IPS-15b (cell line): Measurements from ENCODE around the gene KLK10.

Source experiments
- H3K27me3 ChIP-seq: one replicate; pipeline ENCODE4 v1.6.1; 2013; ENCODE audit warnings: low read length; ENCODE audit not compliant: control insufficient read depth, insufficient read depth
- H3K36me3 ChIP-seq: one replicate; pipeline ENCODE4 v1.6.1; 2013; ENCODE audit warnings: low read length; ENCODE audit not compliant: control insufficient read depth, insufficient read depth
- H3K4me1 ChIP-seq: one replicate; pipeline ENCODE4 v1.6.1; 2013; ENCODE audit warnings: mild to moderate bottlenecking, low read length; ENCODE audit not compliant: control insufficient read depth, insufficient read depth
- H3K4me3 ChIP-seq: one replicate; pipeline ENCODE4 v1.5.1; 2013; ENCODE audit warnings: low read depth, low read length
- H3K9ac ChIP-seq: one replicate; pipeline ENCODE4 v1.6.1; 2013; ENCODE audit warnings: low read depth, mild to moderate bottlenecking, low read length
- H3K9me3 ChIP-seq: one replicate; pipeline ENCODE4 v1.6.1; 2013; ENCODE audit warnings: mild to moderate bottlenecking, low read length; ENCODE audit not compliant: control insufficient read depth, insufficient read depth

Gene KLK10

DNA sequence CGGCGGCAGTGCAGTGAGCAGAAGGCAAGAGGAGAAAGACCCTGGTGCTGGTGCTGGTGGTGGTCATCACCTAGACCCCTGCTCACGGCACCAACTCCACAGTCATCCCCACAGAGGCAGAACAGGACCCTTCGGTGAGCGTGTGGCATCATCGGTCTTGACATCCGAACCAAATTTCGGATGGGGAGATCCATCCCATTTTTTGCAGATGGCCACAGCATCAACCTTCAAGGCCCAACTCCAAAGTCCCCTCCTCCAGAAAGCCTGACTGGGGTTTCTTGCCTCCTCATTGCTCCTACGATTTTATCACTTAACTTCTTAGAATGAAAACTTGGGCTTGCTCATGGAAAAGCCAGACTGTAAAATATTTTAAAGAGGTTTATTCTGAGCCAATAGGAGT lies 24.0 kb upstream of the KLK10 start:
- Histone ChIP-seq H3K27me3 (no peaks in the 10 kb centered on the region), H3K4me3 (no peak overlapping the region), H3K36me3 (no peaks in the 10 kb centered on the region), H3K4me1 (peaks cover 12% of the 10 kb centered on the region), H3K9ac (no peak overlapping the region), H3K9me3 (no peaks in the 10 kb centered on the region)

DNA sequence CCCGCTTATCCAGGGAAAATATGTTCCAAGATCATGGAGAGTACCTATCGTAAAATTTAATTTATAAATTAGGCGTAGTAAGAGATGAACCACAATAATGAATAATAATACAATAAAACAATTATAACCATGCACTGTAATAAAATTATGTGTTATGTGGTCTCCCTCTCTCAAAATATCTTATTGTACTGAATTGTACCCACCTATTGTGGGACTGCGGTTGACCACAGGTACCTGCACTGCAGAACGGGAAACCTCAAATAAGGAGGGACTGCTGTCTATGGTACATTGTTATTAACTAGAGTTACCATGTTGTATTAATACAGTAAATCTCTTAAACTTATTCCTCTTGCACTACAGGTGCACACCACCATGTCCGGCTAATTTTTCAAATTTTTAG lies 20.6 kb upstream of the KLK10 start:
- Histone ChIP-seq H3K27me3 (no peaks in the 10 kb centered on the region), H3K4me3 (no peak overlapping the region), H3K9ac (no peak overlapping the region), H3K9me3 (no peaks in the 10 kb centered on the region), H3K36me3 (no peaks in the 10 kb centered on the region), H3K4me1 (no peaks in the 10 kb centered on the region)

DNA sequence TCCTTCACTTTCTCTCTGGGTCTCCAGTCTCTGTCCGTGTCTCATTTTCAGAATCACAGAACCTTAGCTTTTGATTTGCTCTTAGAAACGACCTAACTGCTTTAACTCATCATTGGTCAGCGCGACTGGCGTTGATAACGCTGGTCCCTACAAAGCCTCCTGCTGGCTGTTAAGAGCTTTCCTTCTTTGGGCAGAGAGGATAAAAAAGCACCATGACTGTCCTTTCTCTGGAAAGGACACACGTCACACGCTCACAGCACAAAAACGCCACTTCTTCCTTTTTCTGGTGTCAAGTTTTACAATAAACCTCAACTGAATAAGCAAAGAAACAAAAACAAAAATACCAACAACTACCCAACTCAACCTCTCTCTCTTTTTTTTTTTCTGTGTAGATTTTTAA lies 17.0 kb upstream of the KLK10 start:
- Histone ChIP-seq H3K9ac (no peak overlapping the region), H3K4me1 (no peaks in the 10 kb centered on the region), H3K36me3 (no peaks in the 10 kb centered on the region), H3K27me3 (no peaks in the 10 kb centered on the region), H3K4me3 (no peak overlapping the region), H3K9me3 (no peaks in the 10 kb centered on the region)

DNA sequence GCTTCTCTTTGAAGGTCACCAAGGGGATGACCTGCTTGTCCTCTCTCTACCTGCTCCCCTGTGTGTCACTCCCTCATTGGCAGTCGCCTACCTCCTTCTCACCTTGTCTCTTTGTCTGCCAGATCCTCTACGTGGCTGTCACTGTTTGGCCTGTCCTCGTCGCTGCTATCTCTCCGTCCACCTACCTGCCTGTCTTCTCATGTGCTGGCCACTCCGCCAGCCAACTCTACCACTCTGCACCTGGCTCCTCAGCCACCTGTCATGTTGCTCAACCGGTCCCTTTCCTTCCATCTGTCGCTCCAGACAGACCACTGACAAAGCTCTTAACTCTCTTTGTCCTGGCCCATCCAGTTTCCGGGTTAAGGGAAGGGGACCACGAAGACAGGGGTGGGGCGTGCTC lies 15.2 kb upstream of the KLK10 start, which contains the start of gene KLK12:
TSS of gene KLK12 (minus strand) at position 299 of the 400 bp plus-strand sequence. CDS start 381 bp downstream, outside the sequence.
- Histone ChIP-seq H3K9me3 (no peaks in the 10 kb centered on the region), H3K9ac (no peak within 1 kb of the TSS), H3K27me3 (no peaks in the 10 kb centered on the region), H3K36me3 (no peaks in the 10 kb centered on the region), H3K4me1 (no peaks in the 10 kb centered on the region), H3K4me3 (no peak within 1 kb of the TSS)

DNA sequence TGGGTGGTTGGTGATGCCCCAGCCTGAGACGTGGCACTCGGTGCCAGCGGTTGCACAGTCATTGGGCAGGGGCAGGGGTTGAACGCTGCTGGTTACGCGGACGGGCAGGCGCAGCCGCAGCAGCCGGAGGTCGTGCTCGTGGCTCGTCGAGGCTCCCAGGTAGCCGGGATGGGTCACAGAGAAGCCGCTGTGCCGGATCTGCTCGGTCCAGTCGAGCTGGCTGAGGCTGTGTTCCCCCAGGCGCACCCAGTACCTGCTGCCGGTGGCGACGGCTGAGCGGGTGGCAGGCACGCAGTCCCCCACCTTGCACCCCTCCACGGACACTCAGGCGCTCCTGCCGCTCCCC lies 12.3 kb upstream of the KLK10 start:
- Histone ChIP-seq H3K9me3 (no peaks in the 10 kb centered on the region), H3K27me3 (no peaks in the 10 kb centered on the region), H3K36me3 (no peaks in the 10 kb centered on the region), H3K9ac (no peak overlapping the region), H3K4me1 (no peaks in the 10 kb centered on the region), H3K4me3 (no peak overlapping the region)

DNA sequence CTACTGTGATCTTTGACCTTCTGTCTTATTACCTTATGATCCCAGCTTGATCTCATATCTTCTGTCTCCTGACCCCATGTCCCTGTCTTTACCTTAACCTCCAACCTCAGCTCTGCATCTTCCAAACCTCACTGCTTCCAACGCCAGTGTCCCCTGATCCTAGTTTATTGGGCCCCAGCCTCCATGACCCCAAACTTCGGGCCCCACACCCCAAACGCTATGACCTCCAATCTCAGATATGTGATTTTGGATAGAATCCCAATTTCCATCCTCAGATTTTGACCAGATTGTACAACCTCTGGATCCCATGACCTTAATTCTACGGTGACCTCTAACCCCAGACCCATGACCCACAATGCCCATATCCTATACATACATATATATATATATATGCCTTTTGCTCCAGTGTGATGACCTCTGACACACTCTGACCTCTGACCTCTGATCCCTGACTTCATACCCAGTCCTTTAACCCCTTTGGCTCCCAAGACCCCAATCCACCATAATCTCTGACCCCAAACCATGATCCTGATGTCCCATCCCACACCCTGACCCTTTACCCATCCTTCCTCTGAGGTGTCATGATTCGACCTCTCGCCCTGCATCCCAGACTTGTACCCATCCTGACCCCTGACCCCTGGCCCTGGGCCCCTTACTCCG lies 11.8 kb upstream of the KLK10 start:
- Histone ChIP-seq H3K4me1 (peaks cover 3% of the 10 kb centered on the region), H3K4me3 (no peak overlapping the region), H3K9me3 (no peaks in the 10 kb centered on the region), H3K27me3 (no peaks in the 10 kb centered on the region), H3K36me3 (no peaks in the 10 kb centered on the region), H3K9ac (no peak overlapping the region)

DNA sequence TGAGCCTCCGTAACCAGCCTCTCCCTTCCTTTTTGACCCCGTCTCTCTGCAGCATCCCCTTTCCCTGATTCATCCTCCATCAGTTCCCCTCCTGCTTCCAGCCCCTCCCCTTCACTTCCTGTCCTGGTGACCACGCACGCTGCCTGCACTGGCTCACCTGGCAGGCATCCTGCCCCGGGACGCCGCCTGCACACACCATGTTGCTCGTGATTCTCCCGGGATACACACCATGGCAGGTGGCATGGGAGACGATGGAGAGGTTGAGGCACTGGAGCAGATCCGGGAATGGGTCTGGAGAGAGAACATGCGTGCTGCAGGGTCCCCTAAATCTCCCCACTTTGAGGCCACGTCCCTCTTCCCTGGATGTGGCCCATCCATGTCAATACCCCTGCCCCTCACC lies 11.1 kb upstream of the KLK10 start:
- Histone ChIP-seq H3K4me3 (no peak overlapping the region), H3K9me3 (no peaks in the 10 kb centered on the region), H3K9ac (no peak overlapping the region), H3K4me1 (peaks cover 3% of the 10 kb centered on the region), H3K36me3 (no peaks in the 10 kb centered on the region), H3K27me3 (no peaks in the 10 kb centered on the region)

DNA sequence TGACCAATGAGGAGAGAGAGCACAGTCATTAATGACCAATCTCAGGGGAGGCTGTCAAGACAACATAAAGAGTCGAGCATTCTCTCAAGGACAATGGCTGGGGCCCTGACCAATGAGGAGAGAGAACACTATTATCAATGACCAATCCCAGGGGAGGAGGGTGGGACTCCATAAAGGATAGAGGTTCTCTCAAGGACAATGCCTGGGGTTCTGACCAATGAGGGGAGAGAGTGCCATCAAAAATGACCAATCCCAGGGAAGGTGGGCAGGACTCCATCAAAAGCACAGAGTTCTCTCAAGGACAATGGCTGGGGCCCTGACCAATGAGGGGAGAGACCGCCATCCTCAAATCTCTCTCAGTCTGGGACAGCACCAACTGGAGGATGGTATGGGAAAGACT lies 10.2 kb upstream of the KLK10 start:
- Histone ChIP-seq H3K27me3 (no peaks in the 10 kb centered on the region), H3K36me3 (no peaks in the 10 kb centered on the region), H3K9ac (no peak overlapping the region), H3K9me3 (no peaks in the 10 kb centered on the region), H3K4me1 (peaks cover 5% of the 10 kb centered on the region), H3K4me3 (no peak overlapping the region)

DNA sequence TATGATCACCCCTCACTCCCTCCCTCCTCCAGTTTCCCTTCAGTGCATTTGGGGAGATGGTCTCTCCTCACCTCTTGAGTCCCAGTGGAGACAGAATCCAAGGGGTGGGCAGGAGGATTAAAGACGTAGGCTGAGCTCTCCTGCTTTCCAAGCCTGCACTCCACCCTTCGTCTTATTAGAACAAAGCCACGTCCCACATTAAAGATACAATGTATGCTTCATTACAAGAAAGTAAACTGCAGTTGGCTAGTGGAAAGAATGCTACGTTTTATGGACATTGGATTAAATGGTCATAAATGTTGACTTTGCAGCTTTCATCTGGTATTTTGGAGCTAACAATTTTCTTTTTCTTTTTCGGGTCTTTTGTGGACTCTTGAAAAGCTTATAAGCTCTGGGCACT lies 8.4 kb upstream of the KLK10 start:
- Histone ChIP-seq H3K9ac (no peak overlapping the region), H3K27me3 (no peaks in the 10 kb centered on the region), H3K36me3 (no peaks in the 10 kb centered on the region), H3K4me1 (peaks cover 6% of the 10 kb centered on the region), H3K9me3 (no peaks in the 10 kb centered on the region), H3K4me3 (no peak overlapping the region)

DNA sequence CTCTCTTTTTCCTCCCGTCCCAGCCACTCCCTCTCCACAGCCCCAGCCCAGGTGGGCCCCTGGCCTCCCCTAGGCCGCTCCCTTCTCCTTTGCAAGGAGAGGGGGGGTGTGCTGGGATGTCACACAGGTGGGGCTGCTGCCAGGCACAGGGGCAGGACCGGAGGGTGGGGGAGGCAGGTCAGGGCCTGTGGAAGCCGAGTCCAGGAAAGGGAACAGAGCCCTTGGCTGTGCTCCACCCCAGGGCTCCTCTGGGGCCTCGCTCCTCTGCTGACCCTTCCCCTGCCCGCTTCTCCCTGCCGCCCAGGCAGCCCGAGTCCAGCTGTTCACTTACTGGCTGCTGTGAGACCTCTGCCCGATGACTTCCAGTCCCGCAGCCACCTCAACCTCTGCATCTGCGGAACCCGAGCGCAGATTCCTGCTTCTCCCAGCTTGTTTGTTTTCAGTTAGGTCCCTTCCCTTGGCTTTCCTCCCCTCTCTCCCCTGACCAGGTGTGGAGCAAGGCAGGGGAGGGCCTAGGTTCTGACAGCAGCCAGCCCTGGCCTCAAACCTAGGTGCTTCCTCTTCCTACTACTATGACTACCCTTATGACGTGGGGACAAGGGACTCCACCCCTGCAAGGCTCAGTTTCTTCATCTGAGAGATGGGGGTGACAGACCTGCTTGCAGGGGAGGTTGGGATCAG lies 7.8 kb upstream of the KLK10 start:
- Histone ChIP-seq H3K4me1 (peaks cover 6% of the 10 kb centered on the region), H3K4me3 (no peak overlapping the region), H3K36me3 (no peaks in the 10 kb centered on the region), H3K9ac (no peak overlapping the region), H3K27me3 (no peaks in the 10 kb centered on the region), H3K9me3 (no peaks in the 10 kb centered on the region)

DNA sequence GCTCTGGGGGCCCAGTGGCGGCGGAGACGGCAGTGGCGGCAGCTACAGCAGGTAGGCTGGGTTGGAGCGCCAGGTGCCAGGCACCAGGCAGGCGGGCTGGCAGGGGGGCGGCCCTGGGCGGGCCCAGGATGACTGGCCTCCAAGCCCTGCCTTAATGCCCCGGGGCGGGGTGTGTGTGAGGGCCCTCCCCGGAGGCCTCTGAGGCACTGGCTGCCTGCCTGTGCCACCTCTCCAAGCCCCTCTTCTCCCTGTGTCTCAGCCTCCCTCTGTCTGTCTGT lies 7.0 kb upstream of the KLK10 start, which contains the start of gene KLK11:
TSS of gene KLK11 (minus strand) at position 63 of the 278 bp plus-strand sequence. CDS start 985 bp downstream, outside the sequence.
- Histone ChIP-seq H3K9ac (no peak within 1 kb of the TSS), H3K4me1 (peaks cover 6% of the 10 kb centered on the region), H3K9me3 (no peaks in the 10 kb centered on the region), H3K36me3 (no peaks in the 10 kb centered on the region), H3K27me3 (no peaks in the 10 kb centered on the region), H3K4me3 (no peak within 1 kb of the TSS)

DNA sequence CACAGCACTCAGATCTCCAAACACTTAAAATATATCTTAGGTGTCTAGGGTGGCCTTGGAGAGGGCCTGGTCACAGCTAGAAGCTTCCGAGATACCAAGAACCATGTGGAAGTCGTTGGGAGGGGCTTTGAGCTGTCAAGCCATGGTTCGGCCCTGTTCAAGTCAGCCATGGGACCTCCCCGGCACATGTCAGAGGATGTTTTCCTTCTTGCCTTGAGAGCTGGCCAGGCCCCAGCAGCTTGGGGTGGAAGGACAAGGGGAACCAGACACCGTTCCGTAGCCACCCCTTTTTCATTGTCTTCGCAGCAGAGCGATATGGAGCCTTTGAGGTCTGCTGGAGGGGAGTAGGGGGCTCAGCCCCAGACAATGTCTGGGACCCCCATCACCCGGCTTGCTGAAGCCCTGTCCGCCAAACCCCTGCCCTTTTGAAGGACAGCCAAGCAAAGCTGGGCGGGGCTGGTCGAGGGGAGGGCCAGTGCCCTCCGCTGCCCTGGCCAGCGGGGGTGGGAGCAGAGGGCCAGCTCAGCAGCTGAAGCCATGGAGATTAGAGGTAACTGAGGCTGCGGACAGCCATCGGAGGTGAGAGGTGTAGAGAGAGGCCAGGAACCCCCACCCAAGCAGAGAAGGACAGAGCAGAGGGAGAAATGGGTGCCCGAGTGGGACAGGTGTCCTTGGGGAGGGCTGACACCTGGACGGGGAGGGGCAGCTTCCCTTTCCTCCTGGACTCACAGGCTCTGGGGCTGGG lies 6.5 kb upstream of the KLK10 start:
- H3K27me3 ChIP-seq: no peaks in the 10 kb centered on the region

More for the DNA sequence above, 6.5 kb upstream of the KLK10 start:
- Histone ChIP-seq H3K36me3 (no peaks in the 10 kb centered on the region), H3K9ac (no peak overlapping the region), H3K9me3 (no peaks in the 10 kb centered on the region), H3K4me1 (peaks cover 6% of the 10 kb centered on the region), H3K4me3 (no peak overlapping the region)
